Stimulated activated CD4-positive, alpha-beta T cell treated with anti-CD3 and anti-CD28 coated beads, Interleukin-12 subunit alpha, Interleukin-12 subunit beta, amount 100 ng/mL, for 4 hours (primary cell): ENCODE data around the gene BACH1.
"Not testable (repeated sequence)": the region's sequence is repeated elsewhere in the genome, so short reads cannot be mapped to it uniquely, and the experiment has no call there.

Experiments
- DNase-seq: peaks from one replicate; pipeline ENCODE4 v3.0.0-alpha.2; 2020

The BACH1 gene

DNA sequence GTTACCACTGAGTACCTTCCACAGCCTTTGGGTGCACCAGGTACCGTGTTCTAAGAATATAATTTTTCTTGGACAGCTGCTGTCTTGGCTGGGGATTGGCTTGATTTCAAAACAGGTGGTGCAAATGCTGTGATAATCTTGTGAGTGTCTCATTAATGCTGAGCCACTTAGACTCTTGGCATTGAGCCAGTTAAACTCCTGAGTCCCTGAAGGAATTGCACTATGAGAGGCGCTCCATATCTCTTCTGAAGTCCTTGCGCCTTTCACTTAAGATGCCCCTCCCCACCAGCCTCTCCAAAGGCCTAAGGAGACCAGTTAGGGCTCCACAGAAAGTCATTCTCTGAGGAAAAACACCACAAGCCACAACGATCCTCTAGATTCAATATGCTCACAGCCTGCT lies 51.0 kb downstream of the BACH1 start:
- DNase-seq, result no peak

DNA sequence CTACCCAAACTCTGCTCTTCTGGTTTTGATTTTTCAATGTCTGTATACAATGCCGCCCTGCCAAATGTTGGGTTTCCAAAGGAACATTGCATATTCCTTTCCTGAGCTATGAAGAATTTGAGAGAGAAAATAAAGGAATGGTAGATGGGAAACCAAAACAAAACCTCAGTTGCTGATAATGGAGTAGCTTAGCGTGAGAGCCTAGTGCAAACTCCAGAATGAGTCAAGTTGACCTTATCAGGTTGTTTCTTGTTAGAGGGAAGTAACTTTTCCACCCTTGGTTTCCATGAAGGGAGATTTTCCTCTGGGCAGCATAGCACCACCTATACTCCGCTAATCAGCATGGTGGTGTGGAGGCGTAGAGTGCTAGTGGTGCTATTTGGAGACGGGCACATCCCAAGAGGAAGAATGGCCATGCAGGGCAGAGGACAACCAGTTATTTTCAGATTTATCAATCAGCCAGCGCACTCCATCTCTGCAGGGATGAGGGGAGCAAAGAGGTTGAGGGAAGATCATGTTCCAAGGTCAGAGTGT lies 51.6 kb downstream of the BACH1 start:
- DNase-seq, result no peak

GRCh38 chr21:29351691-29352090 lies 53.0 kb downstream of the BACH1 start:
- DNase-seq, result no peak

DNA sequence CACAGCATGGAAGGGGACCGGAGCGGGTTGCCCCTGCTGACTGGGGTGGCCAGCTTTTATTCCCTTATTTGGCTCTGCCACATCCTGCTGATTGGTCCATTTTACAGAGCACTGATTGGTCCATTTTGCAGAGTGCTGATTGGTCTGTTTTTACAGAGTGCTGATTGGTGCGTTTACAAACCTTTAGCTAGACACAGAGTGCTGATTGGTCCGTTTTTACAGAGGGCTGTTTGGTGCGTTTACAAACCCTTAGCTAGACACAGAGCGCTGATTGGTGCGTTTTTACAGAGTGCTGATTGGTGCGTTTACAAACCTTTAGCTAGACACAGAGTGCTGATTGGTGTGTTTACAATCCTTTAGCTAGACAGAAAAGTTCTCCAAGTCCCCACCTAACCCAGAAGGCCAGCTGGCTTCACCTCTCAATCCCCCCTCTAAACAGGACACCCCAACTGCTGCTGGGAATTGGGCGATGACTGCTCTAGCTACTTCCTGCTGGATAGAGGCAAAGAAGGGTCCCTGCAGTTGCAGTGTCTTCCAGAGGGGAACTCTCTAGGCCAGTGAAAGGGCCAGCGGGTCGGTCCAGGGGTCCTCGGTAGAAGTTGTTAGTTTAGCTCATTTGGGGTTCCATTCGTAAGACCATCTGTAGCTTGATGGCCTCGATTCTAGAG lies 56.5 kb downstream of the BACH1 start:
- not testable (repeated sequence) for DNase-seq

- DNase-seq, result not testable (repeated sequence)
Measured at GRCh38 chr21:29356291-29356690, 57.6 kb downstream of the BACH1 start.

GRCh38 chr21:29356810-29357209 lies 58.1 kb downstream of the BACH1 start:
- not testable (repeated sequence) for DNase-seq

DNA sequence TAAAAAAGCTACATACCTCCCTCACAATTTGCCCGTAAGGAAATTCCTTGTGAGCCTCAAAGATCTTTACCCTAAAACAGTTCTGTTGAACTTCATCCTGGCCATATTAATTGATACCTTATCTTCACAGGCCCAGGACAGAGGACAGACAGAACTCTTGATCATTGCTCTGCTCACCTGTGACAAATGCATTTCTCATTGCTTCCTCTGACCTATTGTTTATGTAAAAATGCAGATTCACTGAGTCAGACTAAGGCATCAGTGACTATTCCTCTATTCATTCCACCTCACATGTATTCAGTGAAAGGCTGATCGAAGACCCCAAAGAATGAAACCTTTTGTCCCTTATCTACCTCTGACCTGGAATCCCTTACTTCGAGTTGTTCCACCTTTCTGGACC lies 61.0 kb downstream of the BACH1 start:
- no peak for DNase-seq

GRCh38 chr21:29360799-29361765 lies 62.4 kb downstream of the BACH1 start:
- no peak for DNase-seq

DNA sequence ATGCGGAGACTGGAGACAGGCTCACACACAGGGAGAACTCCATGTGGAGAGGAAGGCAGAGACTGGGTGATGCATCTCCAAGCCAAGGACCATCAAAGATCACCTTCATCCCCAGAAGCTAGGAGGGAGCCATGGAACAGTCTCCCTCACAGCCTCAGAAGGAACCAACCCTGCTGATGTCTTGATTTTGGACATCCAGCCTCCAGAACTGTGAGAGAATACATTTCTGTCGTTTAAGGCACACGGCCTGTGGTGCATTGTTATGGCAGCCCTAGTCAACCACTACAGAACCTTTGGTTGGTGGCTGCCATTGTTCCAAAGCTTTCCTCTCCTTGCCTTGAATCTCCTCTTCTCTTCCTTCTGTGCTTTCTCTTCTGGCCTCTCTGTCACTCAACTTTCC lies 64.0 kb downstream of the BACH1 start:
- no peak for DNase-seq

GRCh38 chr21:29365661-29366265 lies 67.0 kb downstream of the BACH1 start:
- no peak for DNase-seq

DNA sequence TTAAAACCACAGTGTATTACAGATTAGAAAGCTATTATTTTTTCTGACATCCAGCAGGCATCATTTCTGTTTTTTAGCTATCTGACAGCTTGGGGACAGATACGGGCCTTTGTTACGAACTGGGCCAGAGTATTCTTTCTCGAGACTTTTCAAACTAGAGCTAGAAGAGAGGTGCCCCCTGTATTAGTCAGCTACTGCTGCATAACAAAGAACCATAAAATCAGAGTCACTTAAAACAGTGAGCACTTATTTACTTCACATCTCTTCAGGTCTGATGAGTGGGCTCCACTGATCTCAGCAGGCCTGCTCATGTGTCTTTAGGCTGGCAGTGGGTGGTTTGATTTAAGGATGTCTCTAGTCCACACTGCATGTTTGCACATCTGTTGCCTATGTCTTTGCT lies 67.8 kb downstream of the BACH1 start:
- DNase-seq, result no peak

DNA sequence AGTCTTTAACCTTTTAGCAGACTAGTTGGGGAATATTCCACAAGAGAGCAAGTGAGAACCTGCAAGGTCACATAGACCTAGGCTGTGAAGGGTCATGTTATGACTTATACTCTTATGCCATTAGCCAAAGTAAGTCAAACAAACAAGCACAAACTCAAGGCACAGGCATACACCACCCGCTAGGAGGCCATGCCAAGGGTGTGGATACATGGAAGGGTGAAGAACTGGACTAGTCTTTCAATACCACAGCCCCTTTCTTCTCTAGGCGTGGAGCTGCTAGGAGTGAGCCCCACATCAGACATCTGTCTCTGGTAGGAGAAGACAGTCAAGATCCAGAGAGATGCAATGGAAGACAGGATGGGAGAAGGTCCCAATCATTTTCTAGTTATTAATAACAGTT lies 68.6 kb downstream of the BACH1 start:
- no peak for DNase-seq

DNA sequence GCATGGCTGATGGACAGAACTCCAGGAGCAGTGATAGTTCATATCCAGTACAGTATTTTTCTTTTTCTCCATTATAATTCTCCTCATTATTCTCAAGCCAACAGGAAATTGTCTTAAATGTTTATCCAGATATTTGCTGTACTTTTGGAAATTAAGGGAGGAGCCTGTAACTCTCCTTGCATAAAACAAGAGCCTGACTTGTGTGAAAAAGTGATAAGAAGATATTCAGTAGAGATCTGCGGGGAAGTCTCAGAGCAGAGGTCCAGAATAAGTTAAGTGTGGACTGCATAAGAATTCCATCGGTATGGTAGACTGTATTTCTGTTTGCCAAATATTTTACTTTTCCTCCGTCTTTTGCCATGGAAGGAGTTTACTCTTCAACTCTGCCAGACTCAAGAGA lies 70.2 kb downstream of the BACH1 start:
- no peak for DNase-seq

- DNase-seq, result no peak
Measured at GRCh38 chr21:29371464-29371863, 72.7 kb downstream of the BACH1 start.

DNA sequence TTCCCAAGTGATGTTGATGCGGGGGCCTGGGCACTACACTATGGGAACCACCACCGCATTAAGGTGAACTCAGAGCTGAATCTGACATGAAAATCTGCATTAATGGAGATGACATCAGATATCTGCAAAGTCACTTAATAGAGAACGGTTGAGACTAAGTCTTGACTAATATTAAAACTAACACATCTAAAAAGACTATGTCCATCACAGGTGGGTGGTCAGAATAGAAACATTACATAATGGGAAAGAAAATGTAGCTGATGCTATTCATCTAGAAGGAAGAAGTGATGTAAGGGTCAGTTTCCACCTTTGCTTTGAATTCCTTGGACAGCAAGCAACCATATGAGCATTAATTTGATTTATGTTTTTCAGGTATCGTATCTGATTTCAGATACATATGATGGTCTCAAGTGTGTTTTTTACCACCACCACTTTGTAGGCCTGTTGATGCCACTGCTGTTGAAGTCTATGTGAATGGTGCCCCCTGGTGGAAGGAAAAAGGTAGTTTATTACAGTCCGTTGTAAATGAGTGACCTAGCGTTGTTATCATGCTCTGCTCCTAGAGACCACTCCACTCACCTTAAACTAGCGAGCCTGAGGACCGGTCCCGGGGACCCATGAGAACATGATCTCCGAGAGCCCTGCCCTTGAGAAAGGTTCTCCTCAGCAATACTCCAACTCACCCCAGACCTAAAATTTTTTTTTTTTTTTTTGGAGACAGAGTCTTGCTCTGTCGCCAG lies 73.5 kb downstream of the BACH1 start:
- DNase-seq, result peak; percentile 13

DNA sequence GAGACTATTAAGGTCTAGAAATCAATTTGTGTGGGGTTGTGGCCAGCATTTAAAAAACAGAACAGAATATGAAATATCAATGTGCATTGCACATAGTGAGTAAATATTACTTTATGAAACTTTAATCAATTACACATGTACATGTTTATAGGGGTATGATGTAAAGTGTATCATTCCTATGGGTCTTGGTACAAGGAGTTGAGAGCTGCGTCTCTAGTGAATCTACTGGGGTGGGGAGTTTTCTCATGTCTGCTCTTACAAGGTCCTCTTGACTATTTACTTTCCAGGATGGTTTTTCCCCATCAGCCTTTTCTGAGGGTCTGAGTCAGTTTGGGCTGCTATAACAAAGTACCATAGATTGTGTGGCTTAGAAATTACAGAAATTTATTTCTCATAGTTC lies 75.8 kb downstream of the BACH1 start:
- DNase-seq, result no peak

DNA sequence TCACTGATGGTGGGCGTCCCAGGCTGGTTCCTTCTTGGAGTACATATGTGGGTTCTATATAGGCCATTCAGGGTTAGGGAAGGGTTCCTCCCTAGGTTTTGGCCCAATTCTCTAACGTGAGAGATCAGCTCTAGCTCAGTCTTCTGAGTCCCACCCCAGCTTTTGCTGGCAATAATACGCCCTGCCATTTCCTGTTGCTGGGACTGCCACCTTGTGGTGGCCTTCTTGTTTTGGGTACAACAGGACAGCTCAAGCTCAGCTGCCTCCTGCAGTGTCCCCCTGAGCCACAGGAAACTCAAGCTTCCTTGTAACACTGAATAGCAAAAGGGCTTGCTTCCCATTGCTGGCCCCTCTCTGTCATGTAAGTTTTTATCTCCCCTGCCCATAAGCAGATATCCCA lies 77.8 kb downstream of the BACH1 start:
- peak; percentile 41 for DNase-seq

- DNase-seq, result no peak
Measured at GRCh38 chr21:29377266-29377665, 78.5 kb downstream of the BACH1 start.

- DNase-seq, result no peak
Measured at GRCh38 chr21:29378832-29379231, 80.1 kb downstream of the BACH1 start.

DNA sequence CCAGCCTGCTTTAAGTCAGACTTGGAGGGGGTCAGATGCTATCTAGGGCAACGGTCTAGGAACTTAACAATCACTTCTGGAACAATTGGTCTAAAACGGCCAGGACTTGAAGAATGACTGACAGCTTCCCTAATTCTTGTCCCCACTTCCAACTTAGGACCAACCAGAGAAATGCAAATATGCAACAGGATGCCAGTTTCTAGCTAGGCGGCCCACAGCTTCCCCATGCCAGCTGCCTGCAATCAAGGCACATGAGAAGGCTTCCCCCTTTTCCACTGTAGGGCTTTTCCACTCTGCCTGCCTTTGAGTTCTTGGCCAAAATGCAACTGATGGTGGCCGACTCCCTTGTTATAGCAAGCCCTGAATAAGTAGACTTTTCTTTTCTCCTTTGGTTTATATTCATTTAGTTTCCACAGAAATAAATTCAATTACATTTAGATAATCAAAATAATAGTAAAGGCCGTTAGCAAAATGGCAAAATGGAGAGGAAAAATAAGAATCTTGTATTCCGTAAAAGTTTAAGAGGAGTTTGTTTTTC lies 80.9 kb downstream of the BACH1 start:
- DNase-seq, result no peak

GRCh38 chr21:29382030-29382654 lies 83.4 kb downstream of the BACH1 start:
- no peak for DNase-seq
